DOHH2 (cell line): ENCODE results near the gene KCNH1.

Experiments used
- H3F3A ChIP-seq: fragments of 200-600 bp; sonication (generic), shearing (Covaris generic); 2 replicates; pipeline ENCODE4 v1.6.0; 2016; ENCODE audit warnings: antibody characterized with exemption, mild to moderate bottlenecking; ENCODE audit not compliant: control insufficient read depth, insufficient read depth
- H3K27ac ChIP-seq: fragments of 200-600 bp; sonication (generic); 2 replicates; pipeline ENCODE4 v1.5.1; 2014; ENCODE audit warnings: low read depth, mild to moderate bottlenecking, low read length, moderate library complexity
- H3K27me3 ChIP-seq: fragments of 200-600 bp; sonication (generic); 2 replicates; pipeline ENCODE4 v1.6.1; 2014; ENCODE audit warnings: mild to moderate bottlenecking, low read length, mixed read lengths; ENCODE audit not compliant: control insufficient read depth
- H3K36me3 ChIP-seq: fragments of 200-600 bp; sonication (generic); 2 replicates; pipeline ENCODE4 v1.6.1; 2014; ENCODE audit warnings: mild to moderate bottlenecking, low read length, moderate library complexity, mixed read lengths; ENCODE audit not compliant: control insufficient read depth
- H3K4me1 ChIP-seq: fragments of 200-600 bp; sonication (generic); 2 replicates; pipeline ENCODE4 v1.6.1; 2014; ENCODE audit warnings: mild to moderate bottlenecking, low read length, mixed read lengths; ENCODE audit not compliant: control insufficient read depth
- H3K4me2 ChIP-seq: fragments of 200-600 bp; sonication (generic); 2 replicates; pipeline ENCODE4 v1.6.0; 2014; ENCODE audit warnings: mild to moderate bottlenecking, low read length, moderate library complexity
- H3K4me3 ChIP-seq: fragments of 200-600 bp; sonication (generic); 2 replicates; pipeline ENCODE4 v1.5.1; 2014; ENCODE audit warnings: mild to moderate bottlenecking, low read length, mixed read lengths
- H3K79me2 ChIP-seq: fragments of 200-600 bp; sonication (generic); 2 replicates; pipeline ENCODE4 v1.6.1; 2014; ENCODE audit warnings: mild to moderate bottlenecking, low read length, mixed read lengths; ENCODE audit not compliant: control insufficient read depth
- H3K9me2 ChIP-seq: fragments of 200-600 bp; sonication (generic); replicated peaks from 2 replicates; pipeline ENCODE4 v1.6.1; 2014; ENCODE audit warnings: mild to moderate bottlenecking, low read length, mixed read lengths; ENCODE audit not compliant: control insufficient read depth
- H3K9me3 ChIP-seq: fragments of 200-600 bp; sonication (generic); 2 replicates; pipeline ENCODE4 v1.6.1; 2014; ENCODE audit warnings: antibody characterized with exemption, low read length, mixed read lengths; ENCODE audit not compliant: control insufficient read depth, insufficient read depth
- H4K20me1 ChIP-seq: fragments of 200-600 bp; sonication (generic); 2 replicates; pipeline ENCODE4 v1.6.0; 2014; ENCODE audit warnings: low read depth, mild to moderate bottlenecking, antibody characterized with exemption, low read length, moderate library complexity; ENCODE audit not compliant: control insufficient read depth, insufficient read depth
- CTCF ChIP-seq: fragments of 200-600 bp; sonication (generic); IDR thresholded peaks from one replicate; pipeline ENCODE4 v1.5.1; 2014; ENCODE audit warnings: antibody characterized with exemption, mild to moderate bottlenecking, low read depth, low read length; ENCODE audit not compliant: poor library complexity, severe bottlenecking
- EZH2phosphoT487 ChIP-seq: fragments of 200-600 bp; sonication (generic); IDR thresholded peaks from 2 replicates; pipeline ENCODE4 v1.6.1; 2017; ENCODE audit warnings: borderline replicate concordance, mild to moderate bottlenecking, antibody characterized with exemption, low read length, moderate library complexity, mixed read lengths

The KCNH1 gene

GRCh38 chr1:211135342-211135950 is 1.5 kb upstream of the KCNH1 start:
- H3K4me3 ChIP-seq = no peak overlapping the region
- H4K20me1 ChIP-seq = no peaks in the 10 kb centered on the region
- no peaks in the 10 kb centered on the region for H3K79me2 ChIP-seq
- no peak overlapping the region for H3K27ac ChIP-seq
- no peaks in the 10 kb centered on the region for H3K9me3 ChIP-seq
- H3K9me2 ChIP-seq = no peaks in the 10 kb centered on the region
- H3K4me2 ChIP-seq = no peak overlapping the region
- H3K4me1 ChIP-seq = peaks cover 4% of the 10 kb centered on the region
- peaks cover 22% of the 10 kb centered on the region for H3K27me3 ChIP-seq
- H3K36me3 ChIP-seq = no peaks in the 10 kb centered on the region
- no peak for TF ChIP-seq EZH2phosphoT487
- TF ChIP-seq CTCF = peak; percentile 59
- H3F3A ChIP-seq = no peaks in the 10 kb centered on the region

- Histone ChIP-seq H3K9me2 (no peaks in the 10 kb centered on the region), H3K27me3 (peaks cover 18% of the 10 kb centered on the region), H3K27ac (no peak overlapping the region), H3K4me3 (no peak overlapping the region), H4K20me1 (no peaks in the 10 kb centered on the region), H3K9me3 (no peaks in the 10 kb centered on the region), H3F3A (no peaks in the 10 kb centered on the region), H3K4me2 (no peak overlapping the region), H3K79me2 (no peaks in the 10 kb centered on the region), H3K36me3 (no peaks in the 10 kb centered on the region), H3K4me1 (peaks cover 4% of the 10 kb centered on the region)
- no peak for TF ChIP-seq EZH2phosphoT487
Measured at GRCh38 chr1:211133393-211133835, 534 bp downstream of the KCNH1 start.

DNA sequence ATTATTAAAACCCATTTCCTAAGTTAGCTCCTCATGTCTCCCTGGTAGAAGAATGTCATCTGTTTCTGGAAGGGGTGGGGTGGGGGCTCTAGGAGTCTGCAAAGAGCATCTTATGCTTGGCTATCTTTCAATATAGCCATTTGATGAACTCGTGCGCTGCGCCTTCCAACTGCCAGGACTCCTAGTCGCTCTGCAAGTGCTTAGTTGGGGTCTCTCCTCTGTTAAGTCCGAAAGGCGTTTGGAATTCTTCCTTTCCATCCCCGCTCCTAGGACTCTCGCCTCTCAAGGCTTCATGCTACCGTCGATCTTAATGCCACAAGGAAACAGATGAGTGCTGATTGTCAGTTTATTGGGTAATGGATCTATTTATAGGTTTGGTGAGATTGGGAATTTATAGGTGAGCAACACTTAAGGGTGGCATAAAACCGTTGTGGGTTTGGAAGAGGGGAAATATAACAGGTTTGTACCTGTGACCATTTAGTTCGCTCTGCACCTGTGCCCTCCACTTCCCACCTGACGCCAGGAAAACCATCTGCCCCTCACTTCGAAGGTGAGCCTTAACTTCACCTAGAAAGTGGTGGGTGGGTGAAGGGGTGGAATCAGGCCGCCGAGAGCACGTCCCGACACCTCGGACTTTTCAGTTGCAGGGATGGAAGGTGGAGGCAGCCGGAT is 1.1 kb downstream of the KCNH1 start:
- Histone ChIP-seq H3K4me2 (no peak overlapping the region), H3F3A (no peaks in the 10 kb centered on the region), H3K27me3 (peaks cover 18% of the 10 kb centered on the region), H4K20me1 (no peaks in the 10 kb centered on the region), H3K9me2 (no peaks in the 10 kb centered on the region), H3K79me2 (no peaks in the 10 kb centered on the region), H3K4me3 (no peak overlapping the region), H3K36me3 (no peaks in the 10 kb centered on the region), H3K27ac (no peak overlapping the region), H3K4me1 (peaks cover 4% of the 10 kb centered on the region), H3K9me3 (no peaks in the 10 kb centered on the region)
- TF ChIP-seq EZH2phosphoT487 (no peak), CTCF (no peak)

DNA sequence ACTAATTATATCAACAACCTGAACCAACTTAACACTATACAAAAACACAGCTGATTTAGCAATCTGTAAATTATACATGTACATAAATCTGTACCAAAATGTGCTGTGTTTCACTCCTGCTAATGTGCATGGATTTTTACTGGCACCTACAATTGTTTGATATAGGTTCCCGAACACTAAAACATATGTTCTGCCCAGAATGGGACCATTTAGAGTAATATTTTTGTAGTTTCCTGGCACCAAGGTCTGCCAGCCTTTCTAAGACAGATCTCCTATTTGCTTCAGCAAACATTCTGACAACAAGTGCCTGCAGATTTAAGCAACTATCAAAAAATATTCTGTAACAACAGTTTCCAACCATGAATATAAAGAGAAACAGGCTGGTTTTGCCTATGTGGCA is 4.2 kb downstream of the KCNH1 start:
- Histone ChIP-seq H3K27ac (no peak overlapping the region), H3F3A (no peaks in the 10 kb centered on the region), H3K79me2 (no peaks in the 10 kb centered on the region), H3K9me2 (no peaks in the 10 kb centered on the region), H3K4me3 (no peak overlapping the region), H3K36me3 (no peaks in the 10 kb centered on the region), H3K9me3 (no peaks in the 10 kb centered on the region), H4K20me1 (no peaks in the 10 kb centered on the region), H3K4me2 (no peak overlapping the region), H3K27me3 (peaks cover 5% of the 10 kb centered on the region; the same call in 1 of the 2 replicates), H3K4me1 (peaks cover 4% of the 10 kb centered on the region)
- TF ChIP-seq CTCF (no peak), EZH2phosphoT487 (no peak)
